Measurements from ENCODE around the gene EP400.
"Not testable (repeated sequence)": the region's sequence is repeated elsewhere in the genome, so short reads cannot be mapped to it uniquely, and the experiment has no call there.

Gene EP400

GRCh38 chr12:132047630-132048029 lies 97.9 kb downstream of the EP400 start:
- not testable (repeated sequence) for DNase-seq

GRCh38 chr12:132049442-132049841 lies 99.7 kb downstream of the EP400 start:
- DNase-seq: no peak

DNA sequence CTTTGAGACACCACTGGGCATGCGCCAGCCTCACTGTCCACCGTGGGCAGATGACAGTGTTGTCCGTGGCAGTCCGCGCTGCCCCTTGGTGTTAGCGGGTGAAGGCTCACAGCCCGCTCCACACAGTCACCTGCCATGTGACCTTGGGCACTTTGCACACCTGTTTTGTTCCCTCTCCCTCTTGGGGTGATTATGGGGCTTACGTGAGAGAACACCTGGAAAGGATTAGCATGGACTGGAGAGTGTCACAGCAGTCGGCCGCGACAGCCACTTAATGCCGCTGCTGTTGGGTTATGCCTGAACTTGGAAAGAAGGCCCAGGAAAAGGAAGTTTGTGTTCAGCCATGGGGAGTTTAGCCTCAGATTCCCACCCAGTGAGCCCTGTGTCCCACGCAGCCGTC lies 100.1 kb downstream of the EP400 start:
- DNase-seq: no peak

- DNase-seq: not testable (repeated sequence)
Measured at GRCh38 chr12:132051718-132052117, 102.0 kb downstream of the EP400 start.

DNA sequence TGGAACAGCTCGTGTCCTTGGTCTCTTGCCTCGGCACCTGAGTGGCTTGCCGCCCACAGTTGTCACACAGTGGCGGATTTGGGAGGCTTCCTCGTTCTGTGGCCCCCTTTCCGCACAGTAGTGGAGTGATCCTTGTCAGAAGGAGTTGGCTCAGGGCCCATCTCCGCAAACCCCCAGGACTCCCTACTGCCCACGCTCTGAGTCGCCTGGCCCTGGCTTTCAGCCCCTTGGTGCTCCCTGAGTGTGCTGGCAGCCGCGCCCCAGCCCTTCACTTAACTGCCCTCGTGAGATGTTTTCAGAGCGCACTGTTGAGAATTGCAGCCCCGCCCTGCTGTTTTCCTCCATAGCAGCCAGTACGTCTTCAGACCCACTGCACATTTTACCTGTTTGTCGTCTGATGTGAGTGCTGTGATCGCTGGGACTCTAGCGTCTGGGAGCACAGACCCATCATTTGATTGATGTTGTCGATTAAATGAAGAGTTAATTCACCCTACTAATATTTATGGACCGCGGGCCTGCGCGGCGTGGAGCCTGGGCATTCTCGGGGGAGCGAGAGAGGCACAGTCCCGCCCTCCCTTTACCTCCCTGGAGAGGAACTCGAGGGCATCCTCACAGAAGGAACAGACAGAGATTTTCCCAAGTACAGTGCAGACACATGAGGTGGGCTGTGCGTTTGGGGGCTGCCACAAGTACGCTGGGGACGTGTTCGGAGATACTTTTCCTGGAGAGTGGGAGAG lies 102.6 kb downstream of the EP400 start:
- no peak for DNase-seq

DNA sequence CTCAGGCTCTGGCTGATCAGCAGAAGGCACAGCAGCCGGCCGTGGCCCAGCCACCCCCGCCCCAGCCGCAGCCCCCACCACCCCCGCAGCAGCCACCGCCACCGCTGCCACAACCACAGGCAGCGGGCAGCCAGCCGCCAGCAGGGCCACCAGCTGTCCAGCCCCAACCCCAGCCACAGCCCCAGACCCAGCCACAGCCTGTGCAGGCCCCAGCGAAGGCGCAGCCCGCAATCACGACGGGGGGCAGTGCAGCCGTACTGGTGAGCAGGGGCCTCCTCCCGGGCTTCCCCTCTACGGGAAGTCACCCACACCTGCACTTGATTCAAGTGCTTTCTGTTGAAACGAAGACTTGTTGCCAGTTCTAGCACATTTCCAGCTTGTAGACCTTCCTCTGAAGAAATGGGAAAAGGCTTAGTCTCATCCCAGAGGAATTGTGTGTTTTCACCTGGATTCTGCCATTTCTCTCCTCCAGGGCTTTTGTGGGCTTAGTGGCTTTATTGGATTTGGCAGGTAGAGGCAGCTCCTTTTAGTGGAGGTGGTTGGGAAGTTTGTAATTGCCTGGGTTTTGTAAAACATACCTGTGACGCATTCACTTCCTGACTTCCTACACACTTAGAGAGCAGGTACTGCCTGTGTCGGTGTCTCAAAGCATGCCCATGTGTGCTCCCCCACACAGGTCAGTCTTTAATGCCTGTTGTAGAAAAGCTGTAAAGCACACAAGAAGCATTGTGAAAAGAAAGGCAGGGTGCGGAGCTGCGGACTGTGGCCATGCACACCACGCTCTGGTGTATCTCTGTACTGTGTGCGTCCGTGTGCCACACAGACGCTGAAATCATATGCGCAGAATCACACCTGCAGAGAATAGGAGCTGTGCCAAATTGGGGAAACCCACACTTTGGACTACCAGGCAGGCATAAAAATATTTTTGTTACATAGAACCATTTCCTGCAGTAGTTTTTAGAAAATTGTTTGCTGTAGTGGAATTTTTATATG lies 103.9 kb downstream of the EP400 start:
- no peak for DNase-seq

DNA sequence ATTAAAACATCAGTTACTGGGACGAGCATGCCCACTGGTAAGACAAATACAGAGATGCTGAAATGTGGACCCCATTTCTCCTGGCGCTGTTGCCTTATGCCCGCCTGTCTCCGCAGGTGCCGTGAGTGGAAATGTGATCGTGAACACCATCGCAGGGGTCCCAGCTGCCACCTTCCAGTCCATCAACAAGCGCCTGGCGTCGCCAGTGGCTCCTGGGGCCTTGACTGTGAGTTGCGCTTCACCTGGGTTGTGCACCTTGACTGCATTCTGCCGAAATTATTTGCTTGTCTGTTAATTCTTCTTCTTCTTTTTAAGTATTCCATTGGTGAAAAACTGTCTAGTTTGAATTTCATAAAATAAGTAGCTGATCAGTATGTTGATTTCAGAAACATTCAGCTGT lies 105.2 kb downstream of the EP400 start:
- no peak for DNase-seq

- DNase-seq: no peak
Measured at GRCh38 chr12:132055535-132056096, 105.9 kb downstream of the EP400 start.

- no peak for DNase-seq
Measured at GRCh38 chr12:132056320-132056719, 106.6 kb downstream of the EP400 start.

- DNase-seq: no peak
Measured at GRCh38 chr12:132056951-132057350, 107.2 kb downstream of the EP400 start.

GRCh38 chr12:132057691-132058090 lies 107.9 kb downstream of the EP400 start:
- no peak for DNase-seq

DNA sequence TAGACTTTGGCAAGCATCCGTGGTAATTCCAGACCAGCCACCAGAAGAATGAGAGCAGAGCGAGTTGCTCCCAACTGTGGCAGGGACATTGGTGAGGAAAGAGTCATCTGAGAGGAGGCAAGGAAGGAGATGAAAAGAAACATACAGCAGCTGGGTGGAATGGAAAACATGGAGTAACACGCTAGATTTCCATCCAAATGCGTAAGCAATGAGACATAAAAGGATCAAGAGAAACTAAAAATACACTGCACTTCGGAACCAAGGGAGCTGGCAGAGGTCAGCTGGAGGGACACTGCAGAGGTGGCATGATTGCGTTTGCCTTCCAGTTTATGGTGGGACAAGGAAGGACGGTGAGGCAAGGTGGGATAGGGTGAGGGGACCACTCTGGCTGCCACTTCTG lies 111.5 kb downstream of the EP400 start:
- no peak for DNase-seq

- DNase-seq: no peak
Measured at GRCh38 chr12:132061641-132062430, 112.1 kb downstream of the EP400 start.

GRCh38 chr12:132062481-132062880 lies 112.7 kb downstream of the EP400 start:
- DNase-seq: no peak

GRCh38 chr12:132063491-132063890 lies 113.7 kb downstream of the EP400 start:
- DNase-seq: no peak

DNA sequence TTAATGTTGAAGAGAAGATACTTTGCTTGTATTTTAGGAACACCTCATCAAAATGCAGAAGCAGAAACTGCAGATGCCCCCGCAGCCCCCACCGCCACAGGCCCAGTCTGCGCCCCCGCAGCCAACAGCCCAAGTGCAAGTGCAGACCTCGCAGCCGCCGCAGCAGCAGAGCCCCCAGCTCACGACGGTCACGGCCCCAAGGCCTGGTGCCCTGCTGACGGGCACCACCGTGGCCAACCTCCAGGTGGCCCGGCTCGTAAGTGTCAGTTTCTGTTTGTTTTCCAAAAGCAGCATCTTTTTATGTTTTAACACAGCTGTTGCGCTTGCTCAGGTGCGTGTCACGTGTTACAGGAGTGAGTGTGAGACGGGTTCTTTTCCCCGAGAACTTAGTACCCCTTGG lies 114.9 kb downstream of the EP400 start:
- DNase-seq: no peak

GRCh38 chr12:132065203-132065602 lies 115.5 kb downstream of the EP400 start:
- DNase-seq: no peak

- no peak for DNase-seq
Measured at GRCh38 chr12:132065609-132066344, 116.0 kb downstream of the EP400 start.

- no peak for DNase-seq
Measured at GRCh38 chr12:132066345-132066685, 116.6 kb downstream of the EP400 start.

- DNase-seq: no peak
Measured at GRCh38 chr12:132066749-132067148, 117.0 kb downstream of the EP400 start.

- no peak for DNase-seq
Measured at GRCh38 chr12:132067182-132067581, 117.4 kb downstream of the EP400 start.

- DNase-seq: no peak
Measured at GRCh38 chr12:132068250-132068649, 118.5 kb downstream of the EP400 start.
